NCI-H526 (cell line): ENCODE measurements around the gene PLG.
"Not testable (repeated sequence)": the region's sequence is repeated elsewhere in the genome, so short reads cannot be mapped to it uniquely, and the experiment has no call there.

Experiments used
- DNase-seq, 2 experiments: peaks; one replicate each; lab custom pipeline; 2025; lab: John Stamatoyannopoulos, UW

PLG gene

DNA sequence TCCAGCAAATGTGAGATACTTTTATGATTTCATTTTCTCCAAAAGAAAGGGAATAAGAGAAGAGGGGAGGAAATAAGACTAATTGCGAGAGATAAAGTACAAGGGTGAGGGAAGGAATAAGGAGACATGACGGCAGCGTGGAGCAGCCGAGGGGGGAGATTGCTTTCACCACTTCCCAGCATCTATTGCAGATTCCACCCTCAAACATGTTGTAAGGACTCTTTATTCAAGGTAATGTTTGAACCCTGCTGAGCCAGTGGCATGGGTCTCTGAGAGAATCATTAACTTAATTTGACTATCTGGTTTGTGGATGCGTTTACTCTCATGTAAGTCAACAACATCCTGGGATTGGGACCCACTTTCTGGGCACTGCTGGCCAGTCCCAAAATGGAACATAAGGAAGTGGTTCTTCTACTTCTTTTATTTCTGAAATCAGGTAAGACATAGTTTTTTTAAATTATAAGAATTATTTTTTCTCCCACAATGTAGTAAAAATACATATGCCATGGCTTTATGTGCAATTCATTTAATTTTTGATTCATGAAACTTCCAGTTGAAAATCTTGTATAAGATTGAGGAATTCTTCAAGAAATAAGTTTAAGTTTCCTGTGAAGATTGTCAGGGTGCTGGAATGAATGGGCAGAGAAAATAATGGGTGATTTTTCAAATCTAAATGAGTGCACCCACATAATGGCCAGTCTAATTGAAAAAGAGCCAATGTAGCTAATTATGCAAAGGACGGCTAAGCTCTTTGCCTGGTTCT is at the start of gene PLG:
PLG (plus strand) TSS at position 327 of the 763 bp plus-strand sequence; CDS start at position 388, 61 bp downstream.
- not testable (repeated sequence) for DNase-seq

DNA sequence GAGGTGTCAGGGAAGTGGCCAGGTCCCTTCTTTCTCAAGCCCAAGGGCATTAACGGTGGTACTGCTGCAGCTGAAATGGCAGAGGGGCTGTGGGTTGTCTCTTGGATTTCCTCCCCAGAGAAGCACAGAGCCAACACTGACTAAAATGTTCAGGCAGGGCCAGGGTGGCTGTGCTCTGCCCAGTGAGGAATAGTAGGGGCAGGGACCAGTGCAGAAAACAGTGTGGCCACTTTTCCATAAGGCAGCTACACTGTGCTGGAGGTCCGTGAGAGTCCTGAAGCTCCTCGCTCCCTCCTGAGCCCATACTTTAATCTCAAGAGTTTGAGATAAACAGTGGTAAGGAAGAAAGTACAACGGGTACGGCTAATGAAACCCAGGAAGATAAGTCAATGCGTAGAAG is 42.5 kb upstream of the PLG start:
- no peak for DNase-seq

DNA sequence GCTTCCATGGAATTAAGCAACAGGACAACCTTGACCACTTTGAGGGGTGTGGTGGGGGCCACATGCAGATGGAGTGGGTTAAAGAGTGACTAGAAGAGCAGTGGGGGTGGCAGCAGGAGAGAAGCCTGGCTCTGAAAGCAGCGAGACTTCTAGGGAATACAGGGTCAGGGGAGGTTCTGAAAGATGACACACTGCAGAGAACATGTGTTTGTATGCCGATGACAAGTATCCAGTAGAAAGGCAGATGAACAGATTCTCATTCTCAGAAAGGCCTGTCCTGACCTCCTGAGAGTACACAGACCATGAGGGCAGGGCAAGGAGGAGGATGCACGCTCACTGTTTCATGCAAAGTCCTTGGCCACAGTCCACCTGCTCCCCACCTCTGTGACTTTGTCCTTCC is 40.8 kb upstream of the PLG start:
- no peak for DNase-seq

DNA sequence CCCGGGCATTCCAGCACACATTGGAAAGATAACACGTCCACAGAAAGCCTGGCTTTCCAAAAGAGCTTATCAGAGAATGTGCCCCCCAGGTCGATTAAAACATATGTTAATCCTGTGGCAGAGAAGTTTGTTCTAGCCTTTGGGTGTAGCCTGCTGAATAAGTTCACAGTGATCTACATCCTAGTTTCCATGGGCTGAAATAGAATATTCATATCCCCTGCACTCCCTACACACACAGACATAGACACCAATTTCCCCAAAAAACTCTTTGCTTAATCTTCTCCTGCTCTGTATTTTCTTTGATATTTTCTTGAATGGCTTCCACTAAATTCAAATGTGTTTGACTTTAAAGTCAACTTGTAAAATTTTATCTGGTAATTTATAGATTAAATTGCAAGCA is 39.6 kb upstream of the PLG start:
- no peak for DNase-seq

DNA sequence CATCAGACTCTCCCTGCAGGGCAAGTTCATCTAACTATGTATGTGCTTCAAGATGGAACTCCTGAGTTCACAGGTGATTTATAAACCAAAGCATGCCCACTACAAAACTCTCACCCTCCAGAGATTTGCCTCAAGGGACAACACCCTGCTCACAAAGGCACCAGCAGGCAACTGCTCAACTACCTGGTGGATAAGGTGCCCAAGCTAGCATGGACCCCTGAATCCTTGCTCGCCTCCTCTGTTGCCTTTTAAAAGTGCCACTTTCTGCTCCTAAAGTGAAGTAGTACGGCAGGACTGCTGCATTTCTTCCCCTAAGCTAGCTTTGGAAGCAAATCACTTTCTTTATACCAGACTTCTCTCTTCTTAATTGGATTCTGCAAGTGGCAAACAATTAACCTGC is 39.2 kb upstream of the PLG start:
- no peak for DNase-seq

DNA sequence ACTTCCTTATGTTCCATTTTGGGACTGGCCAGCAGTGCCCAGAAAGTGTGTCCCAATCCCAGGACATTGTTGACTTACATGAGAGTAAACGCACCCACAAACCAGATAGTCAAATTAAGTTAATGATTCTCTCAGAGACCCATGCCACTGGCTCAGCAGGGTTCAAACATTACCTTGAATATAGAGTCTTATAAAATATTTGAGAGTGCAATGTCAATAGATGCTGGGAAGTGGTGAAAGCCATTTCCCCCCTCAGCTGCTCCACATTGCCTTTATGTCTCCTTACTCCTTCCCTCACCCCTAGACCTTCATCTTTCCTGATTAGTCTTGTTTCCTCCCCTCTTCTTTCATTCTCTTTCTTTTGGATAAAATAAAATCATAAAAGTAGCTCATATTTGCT is 37.8 kb upstream of the PLG start, which contains the start of gene LPA:
LPA (minus strand) TSS at position 78 of the 400 bp plus-strand sequence; CDS start at position 17, 61 bp downstream.
- not testable (repeated sequence) for DNase-seq

DNA sequence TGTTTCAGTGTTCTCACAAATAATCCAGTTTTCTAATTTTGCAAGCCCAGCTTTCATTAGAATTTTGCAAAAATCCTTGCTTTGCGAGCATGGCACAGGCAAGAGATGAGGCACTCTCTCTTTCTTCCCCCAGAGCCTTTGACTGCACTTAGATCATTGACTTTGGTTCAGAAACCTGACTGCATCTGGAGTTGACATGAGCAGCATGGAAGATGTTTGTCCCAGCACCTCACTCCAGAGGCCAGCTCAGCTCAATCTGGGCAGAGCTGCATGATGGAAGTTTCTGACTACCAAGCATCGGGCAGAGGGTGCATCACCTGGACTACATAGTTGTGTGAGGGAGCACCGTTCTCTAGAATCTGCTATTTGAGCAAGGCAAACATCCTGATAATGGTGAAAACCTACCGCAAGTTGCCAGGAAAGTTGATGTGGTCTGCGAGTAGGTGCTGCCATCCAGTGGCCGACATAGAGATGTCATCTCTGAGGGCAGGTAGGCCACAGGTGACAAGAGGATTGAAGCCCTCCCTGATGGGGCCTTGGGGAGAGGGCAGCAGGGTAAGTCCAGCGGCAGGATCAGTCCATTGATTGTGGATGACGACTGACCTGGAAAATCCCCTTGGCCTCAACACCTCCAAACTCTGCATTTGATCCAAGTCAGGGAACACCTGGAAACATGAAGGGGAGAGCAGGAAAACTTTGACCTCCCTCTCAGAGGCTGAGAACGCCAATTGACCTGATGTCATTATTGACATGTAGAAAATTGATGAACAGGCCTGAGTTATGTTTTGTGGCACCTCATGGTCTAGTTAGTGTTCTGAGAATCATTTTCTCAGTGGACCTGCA is 34.2 kb upstream of the PLG start:
- peak in 1 of 2 experiments; percentile 39 for DNase-seq

DNA sequence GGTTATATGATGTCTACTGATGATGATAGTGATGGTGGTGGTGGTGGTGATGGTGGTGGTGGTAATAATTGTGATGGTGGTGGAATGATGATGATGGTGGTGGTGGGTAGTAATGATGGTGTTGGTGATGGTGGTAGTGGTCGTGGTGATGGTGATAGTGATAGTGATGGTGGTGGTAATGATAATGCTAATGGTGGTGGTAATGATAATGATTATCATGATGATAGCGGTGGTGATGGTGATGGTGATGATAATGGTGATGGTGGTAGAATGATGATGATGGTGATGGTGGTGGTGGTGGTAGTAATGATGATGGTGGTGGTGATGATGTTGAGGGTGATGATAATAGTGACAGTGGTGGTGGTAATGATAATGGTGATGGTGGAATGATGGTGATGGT is 33.5 kb upstream of the PLG start:
- DNase-seq, result no peak

DNA sequence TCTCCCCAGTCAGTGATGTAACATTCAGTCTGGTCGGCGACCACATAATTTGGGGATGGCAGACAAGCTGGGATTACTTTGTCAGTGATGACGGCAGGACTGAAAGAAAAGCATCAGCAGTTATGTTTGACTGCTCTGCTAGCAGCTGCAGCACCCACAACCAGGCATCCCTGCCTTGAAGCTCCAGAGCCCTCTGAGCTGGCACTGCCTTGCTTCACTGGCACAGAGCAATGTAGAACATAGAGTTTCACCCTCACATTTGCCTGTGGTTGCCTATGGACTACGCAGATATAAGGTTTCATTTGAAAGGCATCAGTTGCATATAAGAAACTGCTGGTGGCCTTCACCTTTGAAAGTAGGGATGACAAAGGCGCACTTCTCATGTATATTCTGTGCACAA is 25.6 kb upstream of the PLG start:
- not testable (repeated sequence) for DNase-seq

DNA sequence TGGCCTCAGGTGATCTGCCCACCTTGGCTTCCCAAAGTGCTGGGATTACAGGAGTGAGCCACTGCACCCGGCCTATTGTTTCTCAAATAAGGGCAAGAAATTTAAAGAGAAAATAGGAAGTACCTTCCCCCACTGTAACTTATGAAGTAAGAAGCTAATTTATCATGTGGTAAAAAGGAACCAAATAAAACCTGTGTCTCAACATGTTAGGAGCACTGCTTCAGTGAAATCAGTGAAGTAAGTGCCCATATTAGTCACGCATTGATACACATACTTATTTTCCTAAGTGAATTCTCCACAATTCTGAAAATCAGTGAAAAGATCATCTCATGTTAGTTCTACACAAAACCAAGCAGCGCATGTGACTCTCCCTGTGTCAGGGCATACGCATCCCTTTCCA is 23.8 kb upstream of the PLG start:
- DNase-seq, result no peak

DNA sequence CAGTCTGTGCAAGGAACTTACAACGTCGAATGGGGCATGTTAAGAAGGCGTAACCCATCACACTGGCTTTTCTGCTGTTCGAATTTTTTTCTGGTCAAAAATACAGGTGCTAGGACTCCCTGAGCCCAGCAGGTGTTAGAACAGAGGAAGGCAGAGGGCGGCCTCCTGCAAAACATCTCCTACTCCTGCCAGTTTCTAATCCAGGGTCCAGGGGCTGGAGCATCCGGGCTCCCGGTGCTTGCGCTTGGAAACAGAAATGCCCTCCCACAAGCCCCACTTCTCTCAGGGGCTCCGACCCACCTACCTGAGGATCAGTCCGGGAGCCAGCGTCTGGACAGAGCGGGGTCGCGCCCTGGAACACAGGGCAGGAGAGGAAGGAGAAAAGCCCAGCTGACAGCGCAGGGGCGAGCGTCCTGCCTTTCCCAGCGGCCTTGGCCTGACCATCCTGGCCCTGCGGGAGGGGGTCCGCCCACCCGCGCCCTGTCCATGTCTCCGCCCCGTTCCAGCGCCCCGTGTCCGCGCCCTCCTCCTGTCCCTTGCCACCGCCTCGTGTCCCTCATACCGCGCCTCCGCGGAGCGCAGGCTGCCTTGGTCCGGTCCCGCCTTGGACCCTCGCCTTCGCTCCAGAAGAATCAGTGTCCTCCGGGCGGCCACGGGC is 23.2 kb upstream of the PLG start:
- no peak for DNase-seq

DNA sequence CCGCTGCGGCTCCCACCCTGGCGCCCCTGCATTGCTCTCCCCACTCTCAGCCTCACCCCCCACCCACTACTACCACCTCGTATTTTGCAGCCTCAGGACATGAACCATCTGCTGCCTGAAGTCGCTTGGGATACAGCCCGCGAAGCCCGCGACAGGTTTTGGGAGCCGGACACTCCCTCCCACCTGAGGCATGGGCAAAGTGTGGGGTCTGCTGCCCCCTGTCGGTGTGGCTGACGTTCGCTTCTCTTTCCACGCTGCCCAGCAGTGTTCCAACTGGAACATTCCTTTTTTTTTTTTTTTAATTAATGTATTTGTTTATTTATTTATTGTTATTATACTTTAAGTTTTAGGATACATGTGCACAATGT is 22.7 kb upstream of the PLG start:
- DNase-seq, result peak in 1 of 2 experiments; percentile 2

DNA sequence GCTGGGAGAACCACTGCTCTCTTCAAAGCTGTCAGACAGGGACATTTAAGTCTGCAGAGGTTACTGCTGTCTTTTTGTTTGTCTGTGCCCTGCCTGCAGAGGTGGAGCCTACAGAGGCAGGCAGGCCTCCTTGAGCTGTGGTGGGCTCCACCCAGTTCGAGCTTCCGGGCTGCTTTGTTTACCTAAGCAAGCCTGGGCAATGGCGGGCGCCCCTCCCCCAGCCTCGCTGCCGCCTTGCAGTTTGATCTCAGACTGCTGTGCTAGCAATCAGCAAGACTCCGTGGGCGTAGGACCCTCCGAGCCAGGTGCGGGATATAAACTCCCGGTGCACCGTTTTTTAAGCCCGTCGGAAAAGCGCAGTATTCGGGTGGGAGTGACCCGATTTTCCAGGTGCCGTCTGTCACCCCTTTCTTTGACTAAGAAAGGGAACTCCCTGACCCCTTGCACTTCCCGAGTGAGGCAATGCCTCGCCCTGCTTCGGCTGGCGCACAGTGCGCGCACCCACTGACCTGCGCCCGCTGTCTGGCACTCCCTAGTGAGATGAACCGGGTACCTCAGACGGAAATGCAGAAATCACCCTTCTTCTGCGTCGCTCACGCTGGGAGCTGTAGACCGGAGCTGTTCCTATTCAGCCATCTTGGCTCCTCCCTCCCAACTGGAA is 16.8 kb upstream of the PLG start:
- DNase-seq, result not testable (repeated sequence)

DNA sequence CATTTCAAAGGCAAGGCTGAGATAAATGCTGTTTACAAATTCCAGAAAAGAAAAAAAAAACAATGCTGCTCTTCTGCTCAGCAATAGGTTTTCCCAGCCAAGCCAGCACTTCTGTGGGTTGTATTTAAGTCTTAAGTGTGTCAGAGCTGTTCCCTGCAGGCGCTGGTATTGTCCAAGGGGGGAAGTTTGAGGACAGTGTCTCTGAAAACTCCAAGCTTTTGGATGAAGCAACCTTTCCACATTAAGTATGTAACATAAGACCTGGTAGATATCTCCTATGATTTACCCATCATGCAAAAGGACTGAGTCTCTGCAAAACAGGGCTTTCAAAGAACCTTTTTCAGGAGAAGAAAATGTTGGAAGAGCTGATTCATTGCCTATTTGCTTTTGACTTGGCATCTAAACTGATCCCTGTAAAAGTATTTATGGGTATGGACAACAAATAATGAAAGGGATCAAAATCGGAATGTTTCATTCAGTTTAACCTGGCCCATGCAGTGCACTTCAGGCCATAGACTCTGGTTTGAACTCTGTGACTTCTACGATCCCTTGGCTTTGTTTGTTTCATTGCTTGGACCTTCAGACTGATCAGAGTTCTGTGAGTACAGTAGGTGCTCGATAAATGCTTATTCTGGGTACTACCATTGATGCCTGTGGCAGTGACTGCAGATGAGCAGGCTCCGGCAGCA is 16.1 kb upstream of the PLG start:
- DNase-seq, result no peak

DNA sequence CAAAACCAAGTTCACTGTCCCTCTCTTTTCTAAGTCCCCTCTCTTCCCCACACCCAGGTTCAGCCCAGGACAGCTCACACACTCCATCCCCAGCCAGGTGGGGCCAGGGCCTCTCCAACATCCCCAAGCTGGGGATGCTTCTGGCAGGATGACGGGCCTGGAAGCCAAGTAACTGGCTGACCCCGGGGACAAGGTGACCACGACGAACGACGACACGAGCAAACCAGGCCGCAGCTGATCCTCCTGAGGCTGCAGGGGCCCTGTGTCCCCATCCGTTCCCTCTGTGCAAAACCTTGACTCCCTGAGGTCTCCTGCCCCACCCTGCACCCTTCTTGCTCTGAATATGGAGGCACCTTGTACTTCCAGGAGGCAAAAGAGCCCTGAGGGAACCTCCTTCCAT is 11.6 kb upstream of the PLG start:
- no peak for DNase-seq

DNA sequence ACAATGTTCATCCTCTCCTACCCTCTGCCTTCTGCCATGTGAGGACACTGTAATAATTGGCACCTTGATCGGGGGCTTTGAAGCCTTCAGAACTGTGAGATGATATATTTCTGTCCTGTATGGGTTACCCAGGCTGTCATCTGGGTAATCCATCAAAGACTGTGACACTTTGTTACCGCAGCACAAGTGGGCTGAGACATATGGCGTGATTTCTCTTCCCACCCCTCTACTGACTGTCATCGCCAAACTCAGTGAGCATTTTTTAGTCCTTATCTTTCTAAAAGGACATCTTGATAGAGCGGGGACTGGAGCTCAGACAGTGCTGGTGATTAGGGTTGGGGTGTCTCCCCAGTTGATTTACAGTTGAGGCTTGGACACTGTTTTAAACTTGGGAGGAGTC is 10.4 kb upstream of the PLG start:
- no peak for DNase-seq

DNA sequence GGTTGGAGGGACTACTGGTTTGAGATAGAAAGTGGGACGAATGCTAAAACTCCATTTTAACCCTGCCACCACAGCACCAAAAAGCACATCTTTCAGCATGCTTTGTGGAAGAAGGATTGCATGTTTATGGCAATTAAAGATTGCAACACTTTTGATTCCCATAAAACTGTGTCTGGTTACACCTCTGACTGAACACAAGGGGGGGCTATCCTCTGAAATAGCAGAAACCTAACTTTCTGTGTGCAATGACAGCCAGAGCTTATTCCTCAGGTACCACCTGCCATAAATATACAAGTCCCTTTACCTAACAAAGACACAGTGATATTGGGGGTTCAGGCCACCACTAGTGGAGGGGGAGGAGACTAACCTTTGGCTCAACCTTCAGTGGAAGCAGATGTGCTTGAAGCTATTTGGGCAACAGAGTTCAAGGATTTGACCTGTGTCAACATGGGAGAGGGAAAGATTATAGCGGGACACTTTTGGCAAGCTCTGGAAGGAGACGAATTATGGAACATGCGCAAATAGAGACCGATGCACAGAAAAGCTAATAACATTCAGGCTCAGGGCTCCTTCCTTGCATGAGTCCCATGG is 9.6 kb upstream of the PLG start:
- DNase-seq, result no peak

DNA sequence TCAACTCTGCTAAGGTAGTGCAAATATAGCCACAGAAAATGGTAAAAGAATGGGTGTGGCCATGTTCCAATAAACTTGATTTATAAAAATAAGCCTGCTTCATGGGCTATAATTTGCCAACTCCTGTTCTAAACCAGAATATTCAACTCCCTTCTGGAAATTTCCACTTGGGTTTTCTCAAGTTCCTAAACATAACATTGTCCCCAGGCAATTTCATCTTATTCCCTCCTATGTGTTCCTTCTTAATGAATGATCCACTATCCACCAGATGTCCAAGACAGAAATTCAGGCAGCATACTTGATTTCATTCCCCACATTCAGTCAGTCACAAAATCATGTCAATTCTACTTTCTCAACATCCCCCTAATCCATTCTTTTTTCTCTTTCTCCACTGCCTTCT is 7.0 kb upstream of the PLG start:
- not testable (repeated sequence) for DNase-seq

DNA sequence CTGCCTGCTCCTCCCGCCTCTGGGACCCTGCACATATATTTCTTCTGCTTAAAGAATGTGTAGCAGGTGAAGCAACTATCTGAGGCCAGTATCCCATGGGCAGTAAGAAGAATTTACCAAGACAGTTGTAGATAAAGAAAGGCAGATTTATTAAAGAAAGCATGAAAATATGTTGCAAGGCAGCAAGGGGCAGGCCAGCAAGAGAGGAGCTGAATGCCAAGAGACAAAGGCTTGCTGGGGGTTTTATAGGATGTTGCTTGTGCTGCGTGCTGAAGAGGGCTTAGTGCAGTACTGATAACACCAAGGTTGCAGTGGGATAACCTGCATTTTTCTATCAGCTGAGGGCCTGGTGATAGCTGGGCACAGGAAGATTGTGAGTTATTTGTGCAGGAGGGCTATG is 6.4 kb upstream of the PLG start:
- DNase-seq, result not testable (repeated sequence)

DNA sequence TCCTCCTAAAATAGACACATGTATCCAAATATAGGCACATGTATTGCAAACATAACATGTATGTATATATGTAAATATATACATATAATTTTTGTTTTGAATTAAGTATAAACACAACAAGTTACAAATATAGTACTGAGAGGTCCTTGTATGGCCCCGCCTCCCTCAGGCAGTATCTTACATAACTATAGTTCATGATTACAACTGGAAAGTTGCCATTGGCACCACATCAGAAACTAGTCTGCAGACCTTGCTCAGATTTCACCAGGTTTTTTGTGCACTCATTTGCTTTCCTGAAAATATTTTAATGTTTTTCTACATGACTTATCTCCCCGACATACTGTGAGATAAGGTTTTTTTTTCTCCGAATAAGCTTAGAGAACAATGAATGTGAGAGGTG is 5.2 kb upstream of the PLG start:
- not testable (repeated sequence) for DNase-seq

DNA sequence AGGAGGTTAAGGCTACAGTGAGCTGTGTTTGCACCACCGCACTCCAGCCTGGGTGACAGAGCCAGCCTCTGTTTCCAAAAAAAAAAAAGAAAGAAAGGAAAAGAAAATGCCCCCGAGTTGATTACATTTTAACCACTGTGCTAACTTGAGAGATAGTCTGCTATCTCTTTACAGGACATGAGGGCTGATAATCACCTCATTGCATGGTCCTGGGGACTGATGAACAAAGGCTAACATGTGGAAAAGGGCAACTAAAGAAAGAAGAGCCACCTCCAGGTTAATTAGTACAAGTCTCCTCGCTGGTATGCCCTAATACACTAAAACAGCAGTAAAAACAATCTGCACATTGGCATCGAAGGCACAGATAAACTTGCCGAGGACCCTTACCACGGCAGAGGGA is 4.2 kb upstream of the PLG start:
- DNase-seq, result no peak
